ENCODE data around the gene MXD4.

The MXD4 gene

GRCh38 chr4:2270341-2271165, 8.6 kb upstream of the MXD4 start:
- H3K4me1 ChIP-seq (ENCODE audit: control extremely low read depth in 1 of 4, control insufficient read depth in 4 of 4, insufficient read depth in 4 of 4, low read length in 3 of 4), result no peaks in the 10 kb centered on the region
- H3K4me3 ChIP-seq (ENCODE audit: control insufficient read depth in 1 of 7, extremely low read depth in 1 of 7, insufficient read depth in 4 of 7, low read depth in 2 of 7, low read length in 6 of 7), result no peak overlapping the region
- no peak for DNase-seq
- no peaks in the 10 kb centered on the region for H3K9me3 ChIP-seq (ENCODE audit: control extremely low read depth in 1 of 5, control insufficient read depth in 4 of 5, insufficient read depth in 2 of 5, low read depth in 1 of 5, low read length in 4 of 5)
- no peak overlapping the region for H3K27ac ChIP-seq (ENCODE audit: insufficient read depth in 1 of 2, low read depth in 1 of 2, low read length in 2 of 2, poor library complexity in 1 of 2, severe bottlenecking in 2 of 2)
- H3K27me3 ChIP-seq (replicated peaks in 2 of 5; ENCODE audit: control insufficient read depth in 4 of 5, insufficient read depth in 5 of 5, low read length in 4 of 5), result no peaks in the 10 kb centered on the region
- ChIA-PET CTCF (no interaction called here), POLR2A (no interaction called here)
- no peaks in the 10 kb centered on the region for H3K36me3 ChIP-seq (ENCODE audit: control insufficient read depth in 4 of 4, insufficient read depth in 4 of 4, low read length in 3 of 4)
- 95% methylated on average over 27 of the region's 34 CpGs for WGBS (ENCODE audit: insufficient coverage)

- no peaks in the 10 kb centered on the region for H3K27me3 ChIP-seq (replicated peaks in 2 of 5; ENCODE audit: control insufficient read depth in 4 of 5, insufficient read depth in 5 of 5, low read length in 4 of 5)
- POLR2A ChIA-PET, result interaction anchor here (1.0 kb wide), 1 partner anchor 10 kb away, joined by 3 read pairs; no protein-coding TSS in a partner anchor
- H3K9me3 ChIP-seq (ENCODE audit: control extremely low read depth in 1 of 5, control insufficient read depth in 4 of 5, insufficient read depth in 2 of 5, low read depth in 1 of 5, low read length in 4 of 5), result no peaks in the 10 kb centered on the region
- no peak for DNase-seq
- H3K36me3 ChIP-seq (ENCODE audit: control insufficient read depth in 4 of 4, insufficient read depth in 4 of 4, low read length in 3 of 4), result no peaks in the 10 kb centered on the region
- H3K4me3 ChIP-seq (ENCODE audit: control insufficient read depth in 1 of 7, extremely low read depth in 1 of 7, insufficient read depth in 4 of 7, low read depth in 2 of 7, low read length in 6 of 7), result no peak overlapping the region
- 88% methylated on average over 11 of the region's 12 CpGs for WGBS (ENCODE audit: insufficient coverage)
- H3K27ac ChIP-seq (ENCODE audit: insufficient read depth in 1 of 2, low read depth in 1 of 2, low read length in 2 of 2, poor library complexity in 1 of 2, severe bottlenecking in 2 of 2), result no peak overlapping the region
- H3K4me1 ChIP-seq (ENCODE audit: control extremely low read depth in 1 of 4, control insufficient read depth in 4 of 4, insufficient read depth in 4 of 4, low read length in 3 of 4), result no peaks in the 10 kb centered on the region
- CTCF ChIA-PET, result no interaction called here
Observed at GRCh38 chr4:2269618-2270163, 7.8 kb upstream of the MXD4 start.

GRCh38 chr4:2269206-2269531, 7.3 kb upstream of the MXD4 start:
- H3K4me1 ChIP-seq (ENCODE audit: control extremely low read depth in 1 of 4, control insufficient read depth in 4 of 4, insufficient read depth in 4 of 4, low read length in 3 of 4), result no peaks in the 10 kb centered on the region
- H3K36me3 ChIP-seq (ENCODE audit: control insufficient read depth in 4 of 4, insufficient read depth in 4 of 4, low read length in 3 of 4), result no peaks in the 10 kb centered on the region
- H3K27ac ChIP-seq (ENCODE audit: insufficient read depth in 1 of 2, low read depth in 1 of 2, low read length in 2 of 2, poor library complexity in 1 of 2, severe bottlenecking in 2 of 2), result no peak overlapping the region
- DNase-seq, result no peak
- H3K9me3 ChIP-seq (ENCODE audit: control extremely low read depth in 1 of 5, control insufficient read depth in 4 of 5, insufficient read depth in 2 of 5, low read depth in 1 of 5, low read length in 4 of 5), result no peaks in the 10 kb centered on the region
- no peaks in the 10 kb centered on the region for H3K27me3 ChIP-seq (replicated peaks in 2 of 5; ENCODE audit: control insufficient read depth in 4 of 5, insufficient read depth in 5 of 5, low read length in 4 of 5)
- 95% methylated on average over 6 of the region's 6 CpGs for WGBS (ENCODE audit: insufficient coverage)
- ChIA-PET POLR2A (interaction anchor here (1.0 kb wide), 1 partner anchor 10 kb away, joined by 3 read pairs; no protein-coding TSS in a partner anchor), CTCF (no interaction called here)
- H3K4me3 ChIP-seq (ENCODE audit: control insufficient read depth in 1 of 7, extremely low read depth in 1 of 7, insufficient read depth in 4 of 7, low read depth in 2 of 7, low read length in 6 of 7), result no peak overlapping the region

GRCh38 chr4:2268357-2269205, 6.7 kb upstream of the MXD4 start:
- WGBS (ENCODE audit: insufficient coverage), result 90% methylated on average over 22 of the region's 22 CpGs
- Histone ChIP-seq H3K36me3 (ENCODE audit: control insufficient read depth in 4 of 4, insufficient read depth in 4 of 4, low read length in 3 of 4) (no peaks in the 10 kb centered on the region), H3K9me3 (ENCODE audit: control extremely low read depth in 1 of 5, control insufficient read depth in 4 of 5, insufficient read depth in 2 of 5, low read depth in 1 of 5, low read length in 4 of 5) (no peaks in the 10 kb centered on the region), H3K4me1 (ENCODE audit: control extremely low read depth in 1 of 4, control insufficient read depth in 4 of 4, insufficient read depth in 4 of 4, low read length in 3 of 4) (peaks cover 0 to 2% (median 0%) of the 10 kb centered on the region in 4 experiments), H3K27ac (ENCODE audit: insufficient read depth in 1 of 2, low read depth in 1 of 2, low read length in 2 of 2, poor library complexity in 1 of 2, severe bottlenecking in 2 of 2) (no peak overlapping the region), H3K4me3 (ENCODE audit: control insufficient read depth in 1 of 7, extremely low read depth in 1 of 7, insufficient read depth in 4 of 7, low read depth in 2 of 7, low read length in 6 of 7) (no peak overlapping the region), H3K27me3 (replicated peaks in 2 of 5; ENCODE audit: control insufficient read depth in 4 of 5, insufficient read depth in 5 of 5, low read length in 4 of 5) (no peaks in the 10 kb centered on the region)
- ChIA-PET CTCF (interaction anchor here (1.0 kb wide), 1 partner anchor 58 kb away, joined by 3 read pairs; no protein-coding TSS in a partner anchor), POLR2A (interaction anchor here (1.0 kb wide), 1 partner anchor 9 kb away, joined by 3 read pairs; no protein-coding TSS in a partner anchor)
- no peak for DNase-seq

- WGBS (ENCODE audit: insufficient coverage), result 94% methylated on average over 10 of the region's 12 CpGs
- Histone ChIP-seq H3K27me3 (replicated peaks in 2 of 5; ENCODE audit: control insufficient read depth in 4 of 5, insufficient read depth in 5 of 5, low read length in 4 of 5) (no peaks in the 10 kb centered on the region), H3K4me3 (ENCODE audit: control insufficient read depth in 1 of 7, extremely low read depth in 1 of 7, insufficient read depth in 4 of 7, low read depth in 2 of 7, low read length in 6 of 7) (no peak overlapping the region), H3K9me3 (ENCODE audit: control extremely low read depth in 1 of 5, control insufficient read depth in 4 of 5, insufficient read depth in 2 of 5, low read depth in 1 of 5, low read length in 4 of 5) (no peaks in the 10 kb centered on the region), H3K27ac (ENCODE audit: insufficient read depth in 1 of 2, low read depth in 1 of 2, low read length in 2 of 2, poor library complexity in 1 of 2, severe bottlenecking in 2 of 2) (no peak overlapping the region), H3K4me1 (ENCODE audit: control extremely low read depth in 1 of 4, control insufficient read depth in 4 of 4, insufficient read depth in 4 of 4, low read length in 3 of 4) (peaks cover 0 to 6% (median 4%) of the 10 kb centered on the region in 4 experiments), H3K36me3 (ENCODE audit: control insufficient read depth in 4 of 4, insufficient read depth in 4 of 4, low read length in 3 of 4) (no peaks in the 10 kb centered on the region)
- POLR2A ChIA-PET, result no interaction called here
- CTCF ChIA-PET, result interaction anchor here (1.0 kb wide), 1 partner anchor 59 kb away, joined by 3 read pairs; no protein-coding TSS in a partner anchor
- DNase-seq, result no peak
Observed at GRCh38 chr4:2267841-2268240, 5.9 kb upstream of the MXD4 start.

- Histone ChIP-seq H3K4me3 (ENCODE audit: control insufficient read depth in 1 of 7, extremely low read depth in 1 of 7, insufficient read depth in 4 of 7, low read depth in 2 of 7, low read length in 6 of 7) (no peak overlapping the region), H3K27me3 (replicated peaks in 2 of 5; ENCODE audit: control insufficient read depth in 4 of 5, insufficient read depth in 5 of 5, low read length in 4 of 5) (no peaks in the 10 kb centered on the region), H3K36me3 (ENCODE audit: control insufficient read depth in 4 of 4, insufficient read depth in 4 of 4, low read length in 3 of 4) (no peaks in the 10 kb centered on the region), H3K27ac (ENCODE audit: insufficient read depth in 1 of 2, low read depth in 1 of 2, low read length in 2 of 2, poor library complexity in 1 of 2, severe bottlenecking in 2 of 2) (no peak overlapping the region), H3K9me3 (ENCODE audit: control extremely low read depth in 1 of 5, control insufficient read depth in 4 of 5, insufficient read depth in 2 of 5, low read depth in 1 of 5, low read length in 4 of 5) (no peaks in the 10 kb centered on the region), H3K4me1 (ENCODE audit: control extremely low read depth in 1 of 4, control insufficient read depth in 4 of 4, insufficient read depth in 4 of 4, low read length in 3 of 4) (peaks cover 0 to 10% (median 8%) of the 10 kb centered on the region in 4 experiments)
- no peak for DNase-seq
- ChIA-PET CTCF (interaction anchor here (1.6 kb wide), 1 partner anchor 13 kb away, joined by 6 read pairs; no protein-coding TSS in a partner anchor), POLR2A (no interaction called here)
- WGBS (ENCODE audit: insufficient coverage), result 94% methylated on average over 18 of the region's 18 CpGs
Observed at GRCh38 chr4:2267320-2267811, 5.5 kb upstream of the MXD4 start.

Data from common myeloid progenitor, CD34-positive (primary cell).